Neural cell (in vitro differentiated cells): Measurements from ENCODE around the gene PIAS2. TPM values are rescaled to one million over a fixed set of nuclear protein-coding genes. Genes with fewer than 3 reads are reported as not detected.

ENCODE experiments used
- H2AFZ ChIP-seq: fragments of 200-600, 300-800 bp; sonication (generic), shearing (Covaris generic); 2 replicates; pipeline ENCODE4 v1.6.0; 2014; ENCODE audit warnings: low read depth, mild to moderate bottlenecking, antibody characterized with exemption, low read length, moderate library complexity
- H3F3A ChIP-seq: fragments of 200-600 bp; shearing (Covaris generic); 2 replicates; pipeline ENCODE4 v1.6.1; 2016; ENCODE audit warnings: mild to moderate bottlenecking, moderate library complexity, mixed read lengths, antibody characterized with exemption, low read length; ENCODE audit not compliant: insufficient read depth, poor library complexity, severe bottlenecking
- H3K27ac ChIP-seq: fragments of 200-600, 300-800 bp; sonication (generic), shearing (Covaris generic); 2 replicates; pipeline ENCODE4 v1.5.1; 2014; ENCODE audit warnings: mild to moderate bottlenecking, low read length, moderate library complexity
- H3K27me3 ChIP-seq: fragments of 300-800, 200-600 bp; sonication (generic), shearing (Covaris generic); 2 replicates; pipeline ENCODE4 v1.6.0; 2014; ENCODE audit warnings: mild to moderate bottlenecking, low read depth, low read length, moderate library complexity; ENCODE audit not compliant: insufficient read depth
- H3K36me3 ChIP-seq: fragments of 300-800, 200-600 bp; sonication (generic), shearing (Covaris generic); 2 replicates; pipeline ENCODE4 v1.5.1; 2014; ENCODE audit warnings: mild to moderate bottlenecking, antibody characterized with exemption, low read length, moderate library complexity; ENCODE audit not compliant: insufficient read depth
- H3K4me2 ChIP-seq: fragments of 300-800, 200-600 bp; sonication (generic), shearing (Covaris generic); 2 replicates; pipeline ENCODE4 v1.6.0; 2014; ENCODE audit warnings: mild to moderate bottlenecking, low read length
- H3K4me3 ChIP-seq: fragments of 300-800, 200-600 bp; sonication (generic), shearing (Covaris generic); 2 replicates; pipeline ENCODE4 v1.5.1; 2014; ENCODE audit warnings: mild to moderate bottlenecking, low read length, moderate library complexity
- H3K79me2 ChIP-seq: fragments of 200-600 bp; shearing (Covaris generic); replicated peaks from 2 replicates; pipeline ENCODE4 v1.6.0; 2014; ENCODE audit warnings: mild to moderate bottlenecking, low read length, moderate library complexity; ENCODE audit not compliant: insufficient read depth
- H3K9ac ChIP-seq: fragments of 300-800, 200-600 bp; sonication (generic), shearing (Covaris generic); 2 replicates; pipeline ENCODE4 v1.6.1; 2016; ENCODE audit warnings: mild to moderate bottlenecking, low read length, mixed read lengths
- H3K9me2 ChIP-seq: fragments of 200-600 bp; shearing (Covaris generic); 2 replicates; pipeline ENCODE4 v1.6.1; 2016; ENCODE audit warnings: mild to moderate bottlenecking, low read length, mixed read lengths; ENCODE audit not compliant: insufficient read depth
- H3K9me3 ChIP-seq: fragments of 200-600, 300-800 bp; sonication (generic), shearing (Covaris generic); 2 replicates; pipeline ENCODE4 v1.6.1; 2016; ENCODE audit warnings: mild to moderate bottlenecking, mixed run types, low read length, moderate library complexity, mixed read lengths
- H4K20me1 ChIP-seq: fragments of 200-600 bp; shearing (Covaris generic); 2 replicates; pipeline ENCODE4 v1.6.1; 2016; ENCODE audit warnings: mild to moderate bottlenecking, mixed run types; ENCODE audit not compliant: insufficient read depth
- CTCF ChIP-seq: fragments of 450-650 bp; IDR thresholded peaks from 2 replicates; pipeline ENCODE4 v1.5.1; 2014; ENCODE audit warnings: antibody characterized with exemption, mild to moderate bottlenecking, moderate library complexity; ENCODE audit not compliant: poor library complexity, severe bottlenecking
- EP300 ChIP-seq: fragments of 450-650 bp; conservative IDR thresholded peaks from 2 replicates; pipeline ENCODE4 v1.6.1; 2014; ENCODE audit warnings: antibody characterized with exemption, mild to moderate bottlenecking, moderate library complexity; ENCODE audit not compliant: poor library complexity, severe bottlenecking
- EZH2 ChIP-seq: fragments of 200-600, 300-800 bp; shearing (Covaris generic), sonication (generic); IDR thresholded peaks from 2 replicates; pipeline ENCODE4 v1.6.1; 2014; ENCODE audit warnings: antibody characterized with exemption, low read length, borderline replicate concordance, mild to moderate bottlenecking; ENCODE audit not compliant: insufficient read depth, poor library complexity, severe bottlenecking
- MXI1 ChIP-seq: fragments of 450-650 bp; conservative IDR thresholded peaks from 2 replicates; pipeline ENCODE4 v1.6.1; 2014; ENCODE audit warnings: antibody characterized with exemption, mild to moderate bottlenecking; ENCODE audit not compliant: poor library complexity, severe bottlenecking
- POLR2AphosphoS5 ChIP-seq: IDR thresholded peaks from 2 replicates; pipeline ENCODE4 v1.6.1; 2012
- RAD21 ChIP-seq: fragments of 450-650 bp; conservative IDR thresholded peaks from 2 replicates; pipeline ENCODE4 v1.6.1; 2014; ENCODE audit warnings: antibody characterized with exemption, mild to moderate bottlenecking, moderate library complexity
- SMC3 ChIP-seq: fragments of 450-650 bp; conservative IDR thresholded peaks from 2 replicates; pipeline ENCODE4 v1.6.1; 2014; ENCODE audit warnings: antibody characterized with exemption, mild to moderate bottlenecking, moderate library complexity; ENCODE audit not compliant: poor library complexity
- TAF1 ChIP-seq: IDR thresholded peaks from 2 replicates; pipeline ENCODE4 v1.6.1; 2012; ENCODE audit warnings: low read depth
- polyA plus RNA-seq: library from polyadenylated mRNA; depleted of rRNA; stranded (reverse); fragments of >200 nt; gene quantifications from 2 replicates; pipeline ENCODE4 v1.2.3, GENCODE V29; 2014
- TF ChIP-seq, protein P1 (sequence below): IDR thresholded peaks from 2 replicates; pipeline ENCODE4 v1.6.1; 2012; ENCODE audit warnings: borderline replicate concordance

Gene PIAS2
- polyA plus RNA-seq, 1 donor from 2014 or later: 32.1 TPM

DNA sequence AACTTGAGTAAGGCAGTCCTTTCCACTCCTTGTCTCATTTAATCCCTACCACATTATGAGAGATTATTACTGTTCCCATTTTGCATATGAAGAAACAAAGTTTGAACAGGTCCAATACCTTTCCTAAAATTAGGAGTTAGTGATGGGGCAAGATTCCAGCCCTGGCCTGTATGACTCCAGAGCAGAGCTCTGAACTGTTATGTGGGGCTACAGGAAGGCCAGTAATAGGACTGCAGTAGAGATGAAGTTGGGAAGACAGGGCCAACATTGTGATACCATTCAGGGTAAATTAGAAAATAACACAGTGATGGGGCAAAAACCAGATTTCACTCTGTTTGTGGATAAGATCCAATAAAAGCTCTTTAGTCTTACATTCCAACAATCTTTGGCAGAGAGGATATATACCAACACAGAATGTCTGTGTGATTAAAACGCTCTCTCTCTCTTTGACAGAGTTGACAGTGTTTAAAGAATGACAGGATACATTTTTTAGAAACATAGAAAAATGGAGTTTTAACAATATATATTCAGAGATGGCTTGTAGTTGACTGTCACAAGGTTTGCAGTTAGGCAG, 22.8 kb upstream of the PIAS2 start:
- Histone ChIP-seq H3K9me3 (no peaks in the 10 kb centered on the region), H3K27me3 (no peaks in the 10 kb centered on the region), H3K4me3 (no peak overlapping the region), H3K9ac (no peak overlapping the region), H3K4me2 (no peak overlapping the region), H3F3A (no peaks in the 10 kb centered on the region), H3K36me3 (no peaks in the 10 kb centered on the region), H3K79me2 (no peaks in the 10 kb centered on the region), H3K9me2 (no peaks in the 10 kb centered on the region), H2AFZ (no peak overlapping the region), H3K27ac (no peak overlapping the region), H4K20me1 (no peaks in the 10 kb centered on the region)
- TF ChIP-seq MXI1 (peak; percentile 40), EP300 (peak; percentile 89)
- TF ChIP-seq, protein P1, sequence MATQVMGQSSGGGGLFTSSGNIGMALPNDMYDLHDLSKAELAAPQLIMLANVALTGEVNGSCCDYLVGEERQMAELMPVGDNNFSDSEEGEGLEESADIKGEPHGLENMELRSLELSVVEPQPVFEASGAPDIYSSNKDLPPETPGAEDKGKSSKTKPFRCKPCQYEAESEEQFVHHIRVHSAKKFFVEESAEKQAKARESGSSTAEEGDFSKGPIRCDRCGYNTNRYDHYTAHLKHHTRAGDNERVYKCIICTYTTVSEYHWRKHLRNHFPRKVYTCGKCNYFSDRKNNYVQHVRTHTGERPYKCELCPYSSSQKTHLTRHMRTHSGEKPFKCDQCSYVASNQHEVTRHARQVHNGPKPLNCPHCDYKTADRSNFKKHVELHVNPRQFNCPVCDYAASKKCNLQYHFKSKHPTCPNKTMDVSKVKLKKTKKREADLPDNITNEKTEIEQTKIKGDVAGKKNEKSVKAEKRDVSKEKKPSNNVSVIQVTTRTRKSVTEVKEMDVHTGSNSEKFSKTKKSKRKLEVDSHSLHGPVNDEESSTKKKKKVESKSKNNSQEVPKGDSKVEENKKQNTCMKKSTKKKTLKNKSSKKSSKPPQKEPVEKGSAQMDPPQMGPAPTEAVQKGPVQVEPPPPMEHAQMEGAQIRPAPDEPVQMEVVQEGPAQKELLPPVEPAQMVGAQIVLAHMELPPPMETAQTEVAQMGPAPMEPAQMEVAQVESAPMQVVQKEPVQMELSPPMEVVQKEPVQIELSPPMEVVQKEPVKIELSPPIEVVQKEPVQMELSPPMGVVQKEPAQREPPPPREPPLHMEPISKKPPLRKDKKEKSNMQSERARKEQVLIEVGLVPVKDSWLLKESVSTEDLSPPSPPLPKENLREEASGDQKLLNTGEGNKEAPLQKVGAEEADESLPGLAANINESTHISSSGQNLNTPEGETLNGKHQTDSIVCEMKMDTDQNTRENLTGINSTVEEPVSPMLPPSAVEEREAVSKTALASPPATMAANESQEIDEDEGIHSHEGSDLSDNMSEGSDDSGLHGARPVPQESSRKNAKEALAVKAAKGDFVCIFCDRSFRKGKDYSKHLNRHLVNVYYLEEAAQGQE: no peak

DNA sequence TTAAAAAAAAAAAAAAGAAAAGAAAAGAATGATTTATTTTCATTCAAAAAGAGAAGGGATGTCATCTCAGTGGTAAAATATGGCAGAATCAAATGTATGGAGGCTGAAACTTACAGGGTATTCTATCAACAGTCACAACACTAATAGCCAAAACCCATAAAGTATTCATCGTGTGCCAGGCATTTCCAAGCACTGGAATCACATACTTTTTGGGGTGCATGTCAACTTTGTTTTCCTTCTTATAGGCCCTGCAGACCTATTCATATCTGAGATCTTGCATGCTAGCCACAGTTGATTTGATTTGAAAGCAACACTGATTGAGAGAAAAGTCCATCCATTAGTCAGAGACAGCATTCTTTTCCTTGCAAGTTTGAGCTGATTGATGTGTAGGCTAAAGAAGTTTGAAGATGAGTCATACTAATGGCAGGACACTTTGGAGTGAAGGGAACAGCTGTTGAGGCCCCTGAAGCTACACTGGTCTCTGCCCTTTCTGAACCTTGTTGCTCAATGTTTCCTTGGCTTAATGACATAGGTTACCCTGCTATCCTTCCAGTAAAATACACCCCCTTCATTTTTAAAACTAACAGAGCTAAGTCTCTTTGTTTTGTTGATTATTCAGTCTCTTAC, 22.1 kb upstream of the PIAS2 start:
- Histone ChIP-seq H3F3A (no peaks in the 10 kb centered on the region), H3K27me3 (no peaks in the 10 kb centered on the region), H3K4me3 (no peak overlapping the region), H3K9ac (no peak overlapping the region), H3K9me3 (no peaks in the 10 kb centered on the region), H3K36me3 (no peaks in the 10 kb centered on the region), H2AFZ (no peak overlapping the region), H4K20me1 (no peaks in the 10 kb centered on the region), H3K9me2 (no peaks in the 10 kb centered on the region), H3K79me2 (no peaks in the 10 kb centered on the region), H3K27ac (no peak overlapping the region), H3K4me2 (no peak overlapping the region)
- TF ChIP-seq, protein P1: no peak
- TF ChIP-seq EZH2: no peak
- TF ChIP-seq SMC3: no peak
- TF ChIP-seq RAD21: no peak
- no peak for TF ChIP-seq CTCF
- no peak for TF ChIP-seq POLR2AphosphoS5
- no peak for TF ChIP-seq EP300
- TF ChIP-seq TAF1: no peak
- no peak for TF ChIP-seq MXI1
